CD4-positive, alpha-beta T cell treated with Interleukin-17A for 4 hours (primary cell): ENCODE measurements around the gene RIC8B.
"Not testable (repeated sequence)": the region's sequence is repeated elsewhere in the genome, so short reads cannot be mapped to it uniquely, and the experiment has no call there.

Experiments used
- DNase-seq: peaks from one replicate; pipeline ENCODE4 v3.0.0-alpha.2; 2020; ENCODE audit warnings: mixed read lengths

RIC8B gene

GRCh38 chr12:106774005-106774807, at the start of gene RIC8B:
Gene RIC8B, plus strand, starts transcription at chr12:106774682. Its CDS starts 64 bp downstream, at chr12:106774746.
- peak; percentile 88 for DNase-seq

GRCh38 chr12:106724934-106725333, 49.5 kb upstream of the RIC8B start:
- DNase-seq, result no peak

- not testable (repeated sequence) for DNase-seq
Measured at GRCh38 chr12:106726603-106727202, 47.8 kb upstream of the RIC8B start.

GRCh38 chr12:106729611-106730010, 44.9 kb upstream of the RIC8B start:
- DNase-seq, result no peak

- DNase-seq, result no peak
Measured at GRCh38 chr12:106732890-106733289, 41.6 kb upstream of the RIC8B start.

GRCh38 chr12:106733660-106734059, 40.8 kb upstream of the RIC8B start:
- DNase-seq, result no peak

GRCh38 chr12:106736051-106736957, 38.2 kb upstream of the RIC8B start:
- DNase-seq, result peak; percentile 53

- no peak for DNase-seq
Measured at GRCh38 chr12:106739318-106739717, 35.2 kb upstream of the RIC8B start.

- no peak for DNase-seq
Measured at GRCh38 chr12:106739815-106740530, 34.5 kb upstream of the RIC8B start.

- no peak for DNase-seq
Measured at GRCh38 chr12:106740818-106741217, 33.7 kb upstream of the RIC8B start.

GRCh38 chr12:106741247-106741646, 33.2 kb upstream of the RIC8B start:
- DNase-seq, result no peak

- DNase-seq, result no peak
Measured at GRCh38 chr12:106743270-106743988, 31.1 kb upstream of the RIC8B start.

GRCh38 chr12:106744600-106744999, 29.9 kb upstream of the RIC8B start:
- no peak for DNase-seq

- DNase-seq, result no peak
Measured at GRCh38 chr12:106745181-106745745, 29.2 kb upstream of the RIC8B start.

- DNase-seq, result peak; percentile 40
Measured at GRCh38 chr12:106747973-106748436, 26.5 kb upstream of the RIC8B start.

GRCh38 chr12:106750524-106750923, 24.0 kb upstream of the RIC8B start:
- DNase-seq, result no peak

GRCh38 chr12:106753526-106753925, 21.0 kb upstream of the RIC8B start:
- peak; percentile 81 for DNase-seq

GRCh38 chr12:106754331-106754730, 20.2 kb upstream of the RIC8B start:
- no peak for DNase-seq

GRCh38 chr12:106757623-106758348, 16.7 kb upstream of the RIC8B start:
- no peak for DNase-seq

- no peak for DNase-seq
Measured at GRCh38 chr12:106758349-106759110, 16.0 kb upstream of the RIC8B start.
